ENCODE data around the gene FBXL7.

FBXL7 gene

DNA sequence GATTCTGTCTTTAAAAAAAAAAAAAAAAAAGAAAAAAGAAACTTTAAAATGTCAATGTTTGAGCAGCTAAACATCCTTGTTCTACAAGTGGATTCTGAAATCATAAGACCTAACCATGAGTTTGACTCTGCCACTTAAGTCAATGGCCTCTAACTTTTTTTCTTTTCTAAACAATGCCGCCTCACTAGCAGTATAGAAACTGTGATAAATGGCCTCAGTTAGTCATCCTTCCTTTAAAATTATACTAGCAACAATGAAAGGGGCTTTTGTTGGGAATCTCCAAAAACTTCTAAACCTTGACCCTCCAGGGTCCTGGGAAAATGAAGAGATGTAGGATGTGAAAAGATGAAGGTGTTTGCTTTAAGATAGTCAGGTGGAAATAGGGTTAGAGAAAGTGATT, 71.1 kb downstream of the FBXL7 start:
- no peak for DNase-seq (ENCODE audit: low read depth)
- no peak overlapping the region for H3K4me3 ChIP-seq (ENCODE audit: low read depth, low read length)
- TF ChIP-seq, protein P1, sequence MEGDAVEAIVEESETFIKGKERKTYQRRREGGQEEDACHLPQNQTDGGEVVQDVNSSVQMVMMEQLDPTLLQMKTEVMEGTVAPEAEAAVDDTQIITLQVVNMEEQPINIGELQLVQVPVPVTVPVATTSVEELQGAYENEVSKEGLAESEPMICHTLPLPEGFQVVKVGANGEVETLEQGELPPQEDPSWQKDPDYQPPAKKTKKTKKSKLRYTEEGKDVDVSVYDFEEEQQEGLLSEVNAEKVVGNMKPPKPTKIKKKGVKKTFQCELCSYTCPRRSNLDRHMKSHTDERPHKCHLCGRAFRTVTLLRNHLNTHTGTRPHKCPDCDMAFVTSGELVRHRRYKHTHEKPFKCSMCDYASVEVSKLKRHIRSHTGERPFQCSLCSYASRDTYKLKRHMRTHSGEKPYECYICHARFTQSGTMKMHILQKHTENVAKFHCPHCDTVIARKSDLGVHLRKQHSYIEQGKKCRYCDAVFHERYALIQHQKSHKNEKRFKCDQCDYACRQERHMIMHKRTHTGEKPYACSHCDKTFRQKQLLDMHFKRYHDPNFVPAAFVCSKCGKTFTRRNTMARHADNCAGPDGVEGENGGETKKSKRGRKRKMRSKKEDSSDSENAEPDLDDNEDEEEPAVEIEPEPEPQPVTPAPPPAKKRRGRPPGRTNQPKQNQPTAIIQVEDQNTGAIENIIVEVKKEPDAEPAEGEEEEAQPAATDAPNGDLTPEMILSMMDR (conservative IDR thresholded peaks at IDR 0.05; ENCODE audit: low read depth, low read length), result no peak

DNA sequence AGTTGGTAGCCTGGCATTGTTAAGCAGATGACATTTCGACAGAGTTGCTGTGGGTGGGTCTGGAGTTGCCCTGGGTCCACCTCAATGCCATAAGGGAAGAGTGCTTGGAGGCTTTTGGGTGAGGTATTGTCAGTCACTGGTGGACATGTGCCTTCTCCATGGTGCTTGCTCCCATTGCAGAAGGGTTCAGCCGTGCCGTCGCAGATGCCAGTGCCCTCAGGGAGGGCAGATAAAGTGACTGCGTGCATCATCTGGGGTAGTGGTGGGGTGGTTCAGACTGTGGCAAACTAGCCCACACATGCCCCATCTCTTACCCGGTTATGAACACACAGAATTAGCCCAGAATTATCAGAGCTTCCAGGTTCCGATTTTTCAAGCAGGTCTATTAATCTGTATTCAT, 71.6 kb downstream of the FBXL7 start:
- DNase-seq (ENCODE audit: low read depth), result no peak
- TF ChIP-seq, protein P1 (conservative IDR thresholded peaks at IDR 0.05; ENCODE audit: low read depth, low read length), result no peak
- H3K4me3 ChIP-seq (ENCODE audit: low read depth, low read length), result no peak overlapping the region

DNA sequence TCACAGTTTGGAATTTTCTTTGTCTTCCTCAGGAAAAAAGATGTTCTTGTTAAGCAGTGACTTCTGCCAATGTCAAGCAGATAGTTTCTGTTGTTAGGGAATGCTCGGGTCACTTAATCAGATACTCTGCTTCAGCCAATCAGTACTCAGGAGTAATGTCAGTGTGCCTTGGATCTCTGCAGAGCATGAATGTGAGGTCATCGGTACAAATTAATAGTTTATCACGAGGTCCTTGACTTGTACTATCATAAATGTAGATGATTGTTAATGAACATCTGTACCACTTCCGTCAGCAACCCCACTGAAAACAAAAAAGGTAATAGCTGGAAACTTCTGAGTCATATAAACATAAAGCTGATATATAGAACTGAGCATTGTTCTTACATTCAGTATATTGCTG, 73.6 kb downstream of the FBXL7 start:
- DNase-seq (ENCODE audit: low read depth), result no peak
- H3K4me3 ChIP-seq (ENCODE audit: low read depth, low read length), result no peak overlapping the region
- TF ChIP-seq, protein P1 (conservative IDR thresholded peaks at IDR 0.05; ENCODE audit: low read depth, low read length), result no peak

DNA sequence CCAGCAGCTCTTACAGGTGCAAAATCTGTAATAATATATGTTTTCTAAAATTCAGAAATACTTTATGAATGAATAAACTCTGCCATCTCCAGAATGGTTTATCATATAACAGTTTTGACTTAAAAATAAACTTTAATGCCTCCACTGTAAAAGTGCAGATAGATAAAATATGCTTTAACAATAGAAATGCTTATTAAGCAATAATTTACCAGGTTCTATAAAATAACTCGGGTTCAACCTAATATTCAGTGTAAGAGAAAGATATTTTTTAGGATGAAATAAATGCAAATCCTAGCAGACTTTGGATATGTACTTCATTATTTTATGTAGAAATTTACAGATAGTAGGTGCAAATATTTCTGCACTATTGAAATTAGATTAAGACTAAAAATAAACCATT, 74.1 kb downstream of the FBXL7 start:
- TF ChIP-seq, protein P1 (conservative IDR thresholded peaks at IDR 0.05; ENCODE audit: low read depth, low read length), result no peak
- DNase-seq (ENCODE audit: low read depth), result no peak
- no peak overlapping the region for H3K4me3 ChIP-seq (ENCODE audit: low read depth, low read length)

DNA sequence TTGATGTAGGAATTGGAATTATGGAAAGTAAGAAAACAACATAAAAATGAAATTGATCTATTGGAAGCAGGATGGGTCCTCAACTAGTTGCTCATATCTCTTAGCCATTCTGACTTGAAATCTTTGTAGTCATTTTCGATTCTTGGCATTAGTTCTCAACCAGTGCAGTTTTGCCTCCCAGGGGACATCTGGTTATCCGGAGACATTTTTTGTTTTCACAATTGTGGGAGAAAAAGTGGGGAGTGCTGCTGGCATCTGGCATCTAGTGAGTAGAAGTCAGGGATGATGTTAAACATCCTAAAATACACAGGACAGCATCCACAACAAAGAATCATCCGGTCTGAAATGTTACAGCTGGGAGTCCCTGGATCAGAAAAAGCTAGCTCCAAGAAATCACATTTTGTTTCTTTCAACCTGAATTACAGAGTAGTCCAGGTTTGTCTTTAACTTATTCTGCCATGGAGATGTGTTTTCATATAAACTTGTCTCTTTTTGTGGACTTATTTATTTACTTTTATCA, 74.9 kb downstream of the FBXL7 start:
- DNase-seq (ENCODE audit: low read depth), result no peak
- no peak overlapping the region for H3K4me3 ChIP-seq (ENCODE audit: low read depth, low read length)
- TF ChIP-seq, protein P1 (conservative IDR thresholded peaks at IDR 0.05; ENCODE audit: low read depth, low read length), result no peak

DNA sequence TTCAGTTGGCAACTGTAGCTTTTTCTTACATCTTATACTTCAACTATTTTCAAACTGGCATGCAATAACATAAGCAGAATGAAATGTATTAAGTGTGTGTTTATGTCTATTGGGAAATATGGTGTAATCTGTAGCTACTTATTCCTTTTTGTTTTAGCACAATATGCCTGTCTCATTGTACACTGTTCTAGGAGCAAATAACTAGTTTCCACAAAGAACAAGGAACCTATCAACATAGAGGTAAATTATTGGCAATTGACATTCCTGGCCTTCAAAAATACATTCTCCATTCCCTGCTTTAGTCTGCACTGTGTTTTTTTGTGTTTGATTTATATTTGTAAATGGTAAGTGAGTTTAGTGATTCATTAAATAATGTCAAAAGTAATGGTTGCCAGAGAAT, 75.7 kb downstream of the FBXL7 start:
- H3K4me3 ChIP-seq (ENCODE audit: low read depth, low read length), result no peak overlapping the region
- DNase-seq (ENCODE audit: low read depth), result peak; percentile 37
- TF ChIP-seq, protein P1 (conservative IDR thresholded peaks at IDR 0.05; ENCODE audit: low read depth, low read length), result no peak

DNA sequence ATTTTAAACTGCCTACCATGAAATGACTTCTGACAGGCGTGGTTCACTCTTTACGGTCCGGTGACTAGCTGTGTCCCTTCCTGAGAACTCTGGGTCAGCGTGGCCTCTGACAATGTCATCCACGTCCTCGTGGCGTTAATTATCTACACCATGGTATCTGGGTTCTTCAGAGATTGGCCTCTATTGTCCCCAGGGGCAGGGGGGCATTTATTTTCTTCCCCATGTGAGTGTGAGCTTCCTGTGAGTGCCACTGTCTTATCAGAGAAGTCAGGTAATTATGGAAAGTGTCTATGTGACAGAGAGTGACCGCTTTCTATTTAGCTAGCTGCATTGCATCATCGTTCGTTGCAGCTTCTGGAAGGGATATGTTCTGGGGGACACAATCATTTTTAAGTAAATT, 77.2 kb downstream of the FBXL7 start:
- DNase-seq (ENCODE audit: low read depth), result no peak
- TF ChIP-seq, protein P1 (conservative IDR thresholded peaks at IDR 0.05; ENCODE audit: low read depth, low read length), result no peak
- no peak overlapping the region for H3K4me3 ChIP-seq (ENCODE audit: low read depth, low read length)
